Vagina (tissue), 2 donors: Measurements from ENCODE around the gene DES. TPM values are rescaled to one million over a fixed set of nuclear protein-coding genes. Genes with fewer than 3 reads are reported as not detected.
A peak's percentile ranks its signal among the peaks of the same experiment; 100 is the strongest.

ENCODE experiments used
- DNase-seq, 2 donors: peaks; one replicate each; pipeline ENCODE4 v3.0.0-alpha.2; 2017; ENCODE audit errors: extremely low spot score in 2 of 2
- H3K27ac ChIP-seq: fragments of 200-600 bp; sonication (generic); one replicate; pipeline ENCODE4 v1.5.1; 2019
- H3K27me3 ChIP-seq: fragments of 200-600 bp; sonication (generic); one replicate; pipeline ENCODE4 v1.5.1; 2019
- H3K36me3 ChIP-seq, 2 donors: fragments of 200-600 bp; sonication (generic); one replicate each; pipeline ENCODE4 v1.5.1; 2017 to 2019
- H3K4me1 ChIP-seq: fragments of 200-600 bp; sonication (generic); one replicate; pipeline ENCODE4 v1.5.1; 2019
- H3K4me3 ChIP-seq, 2 donors: fragments of 200-600 bp; sonication (generic); 1 replicate in 1 of 2; 2 replicates in 1 of 2; pipeline ENCODE4 v1.5.1; 2016 to 2019
- H3K9me3 ChIP-seq: fragments of 200-600 bp; sonication (generic); one replicate; pipeline ENCODE4 v1.5.1; 2019
- CTCF ChIP-seq, 3 experiments: fragments of 450-650 bp in 2 of 3; fragments of 200-600 bp in 1 of 3; sonication (generic) in 1 of 3; IDR thresholded peaks; one replicate each; pipeline ENCODE4 v1.5.1; 2017 to 2019; ENCODE audit warnings: antibody characterized with exemption in 3 of 3, mild to moderate bottlenecking in 2 of 3, moderate library complexity in 2 of 3
- POLR2A ChIP-seq, 2 donors: fragments of 450-650 bp; IDR thresholded peaks; one replicate each; pipeline ENCODE4 v1.6.1; 2017; ENCODE audit warnings: antibody characterized with exemption in 2 of 2, mild to moderate bottlenecking in 2 of 2, moderate library complexity in 2 of 2
- POLR2AphosphoS5 ChIP-seq, 2 donors: sonication (generic); formaldehyde crosslinking; IDR thresholded peaks; one replicate each; pipeline ENCODE4 v1.9.0; 2017; ENCODE audit warnings: antibody characterized with exemption in 2 of 2, mild to moderate bottlenecking in 2 of 2, low read depth in 1 of 2; ENCODE audit not compliant: insufficient read depth in 1 of 2
- intact Hi-C: fragments of 100-400 bp; cut with DNase I; formaldehyde crosslinking; loops from one replicate; pipeline ENCODE4 v1.15.1; 2023
- total RNA-seq: library from RNA; depleted of rRNA; stranded (reverse); fragments of >200 nt; gene quantifications from one replicate; pipeline ENCODE4 v1.2.3, GENCODE V29; 2016

Gene DES
- total RNA-seq, 1 donor from 2014 or later: 883 TPM

- no peaks in the 10 kb centered on the region for H3K27me3 ChIP-seq
- no peaks in the 10 kb centered on the region for H3K4me1 ChIP-seq
- intact Hi-C loops: no loop called here
- H3K36me3 ChIP-seq: no peaks in the 10 kb centered on the region
- TF ChIP-seq POLR2AphosphoS5 (IDR thresholded peaks at IDR 0.05; ENCODE audit: insufficient read depth in 1 of 2, low read depth in 1 of 2): no peak
- no peak for TF ChIP-seq POLR2A (IDR thresholded peaks at IDR 0.05)
- no peak for TF ChIP-seq CTCF (IDR thresholded peaks at IDR 0.05)
- H3K4me3 ChIP-seq: no peak overlapping the region
- H3K27ac ChIP-seq: no peak overlapping the region
- no peak for DNase-seq
- no peaks in the 10 kb centered on the region for H3K9me3 ChIP-seq
Observed at GRCh38 chr2:219410390-219410789, 7.8 kb upstream of the DES start.

- TF ChIP-seq POLR2A (IDR thresholded peaks at IDR 0.05) (no peak), POLR2AphosphoS5 (IDR thresholded peaks at IDR 0.05; ENCODE audit: insufficient read depth in 1 of 2, low read depth in 1 of 2) (no peak), CTCF (IDR thresholded peaks at IDR 0.05) (no peak)
- no peak for DNase-seq
- Histone ChIP-seq H3K27me3 (no peaks in the 10 kb centered on the region), H3K4me3 (no peak overlapping the region), H3K36me3 (no peaks in the 10 kb centered on the region), H3K27ac (no peak overlapping the region), H3K4me1 (peaks cover 22% of the 10 kb centered on the region), H3K9me3 (no peaks in the 10 kb centered on the region)
- intact Hi-C loops: no loop called here
Observed at GRCh38 chr2:219414857-219415256, 3.3 kb upstream of the DES start.

- peak overlapping the region; percentile 66 for H3K27ac ChIP-seq
- no peak overlapping the region for H3K4me3 ChIP-seq
- DNase-seq: no peak
- H3K36me3 ChIP-seq: no peaks in the 10 kb centered on the region
- intact Hi-C loops: no loop called here
- H3K9me3 ChIP-seq: no peaks in the 10 kb centered on the region
- peaks cover 22% of the 10 kb centered on the region for H3K4me1 ChIP-seq
- H3K27me3 ChIP-seq: no peaks in the 10 kb centered on the region
- TF ChIP-seq POLR2A (IDR thresholded peaks at IDR 0.05) (no peak), CTCF (IDR thresholded peaks at IDR 0.05) (no peak), POLR2AphosphoS5 (IDR thresholded peaks at IDR 0.05; ENCODE audit: insufficient read depth in 1 of 2, low read depth in 1 of 2) (no peak)
Observed at GRCh38 chr2:219415580-219416234, 2.5 kb upstream of the DES start.

GRCh38 chr2:219416235-219416602 is 2.0 kb upstream of the DES start:
- intact Hi-C loops: no loop called here
- DNase-seq: no peak

More at GRCh38 chr2:219416235-219416602, 2.0 kb upstream of the DES start:
- Histone ChIP-seq H3K9me3 (no peaks in the 10 kb centered on the region), H3K4me1 (peaks cover 22% of the 10 kb centered on the region), H3K36me3 (no peaks in the 10 kb centered on the region), H3K27me3 (no peaks in the 10 kb centered on the region), H3K27ac (peak overlapping the region; percentile 66), H3K4me3 (no peak overlapping the region)
- TF ChIP-seq CTCF (IDR thresholded peaks at IDR 0.05): no peak
- no peak for TF ChIP-seq POLR2AphosphoS5 (IDR thresholded peaks at IDR 0.05; ENCODE audit: insufficient read depth in 1 of 2, low read depth in 1 of 2)
- TF ChIP-seq POLR2A (IDR thresholded peaks at IDR 0.05): no peak
